ENCODE data around the gene NMB.

NMB gene

DNA sequence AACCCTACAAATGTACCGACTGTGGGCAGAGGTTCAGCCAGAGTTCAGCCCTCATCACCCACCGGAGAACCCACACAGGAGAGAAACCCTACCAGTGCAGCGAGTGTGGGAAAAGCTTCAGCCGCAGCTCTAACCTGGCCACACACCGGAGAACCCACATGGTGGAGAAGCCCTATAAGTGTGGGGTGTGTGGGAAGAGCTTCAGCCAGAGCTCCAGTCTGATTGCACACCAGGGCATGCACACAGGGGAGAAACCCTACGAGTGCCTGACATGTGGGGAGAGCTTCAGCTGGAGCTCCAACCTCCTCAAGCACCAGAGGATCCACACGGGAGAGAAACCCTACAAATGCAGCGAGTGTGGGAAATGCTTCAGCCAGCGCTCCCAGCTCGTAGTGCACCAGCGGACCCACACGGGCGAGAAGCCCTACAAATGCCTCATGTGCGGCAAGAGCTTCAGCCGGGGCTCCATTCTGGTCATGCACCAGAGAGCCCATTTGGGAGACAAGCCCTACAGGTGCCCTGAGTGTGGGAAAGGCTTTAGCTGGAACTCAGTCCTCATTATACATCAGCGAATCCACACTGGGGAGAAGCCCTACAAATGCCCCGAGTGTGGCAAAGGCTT lies 36.5 kb downstream of the NMB start:
- H3K27me3 ChIP-seq (ENCODE audit: insufficient read depth, poor library complexity, severe bottlenecking) = no peaks in the 10 kb centered on the region
- H3K4me3 ChIP-seq (replicated peaks; ENCODE audit: insufficient read depth, low read length) = no peak overlapping the region
- H3K27ac ChIP-seq (replicated peaks) = no peak overlapping the region
- DNase-seq (ENCODE audit: low read depth in 1 of 2, low spot score in 1 of 2) = no peak
- TF ChIP-seq, protein P1, sequence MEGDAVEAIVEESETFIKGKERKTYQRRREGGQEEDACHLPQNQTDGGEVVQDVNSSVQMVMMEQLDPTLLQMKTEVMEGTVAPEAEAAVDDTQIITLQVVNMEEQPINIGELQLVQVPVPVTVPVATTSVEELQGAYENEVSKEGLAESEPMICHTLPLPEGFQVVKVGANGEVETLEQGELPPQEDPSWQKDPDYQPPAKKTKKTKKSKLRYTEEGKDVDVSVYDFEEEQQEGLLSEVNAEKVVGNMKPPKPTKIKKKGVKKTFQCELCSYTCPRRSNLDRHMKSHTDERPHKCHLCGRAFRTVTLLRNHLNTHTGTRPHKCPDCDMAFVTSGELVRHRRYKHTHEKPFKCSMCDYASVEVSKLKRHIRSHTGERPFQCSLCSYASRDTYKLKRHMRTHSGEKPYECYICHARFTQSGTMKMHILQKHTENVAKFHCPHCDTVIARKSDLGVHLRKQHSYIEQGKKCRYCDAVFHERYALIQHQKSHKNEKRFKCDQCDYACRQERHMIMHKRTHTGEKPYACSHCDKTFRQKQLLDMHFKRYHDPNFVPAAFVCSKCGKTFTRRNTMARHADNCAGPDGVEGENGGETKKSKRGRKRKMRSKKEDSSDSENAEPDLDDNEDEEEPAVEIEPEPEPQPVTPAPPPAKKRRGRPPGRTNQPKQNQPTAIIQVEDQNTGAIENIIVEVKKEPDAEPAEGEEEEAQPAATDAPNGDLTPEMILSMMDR (IDR thresholded peaks at IDR 0.05; ENCODE audit: insufficient read depth, low read length) = no peak
- no peak for TF ChIP-seq POLR2AphosphoS5 (IDR thresholded peaks at IDR 0.05; ENCODE audit: low read depth)
- no peak for TF ChIP-seq GABPA (IDR thresholded peaks at IDR 0.05; ENCODE audit: low read depth)
- TF ChIP-seq, protein P2, sequence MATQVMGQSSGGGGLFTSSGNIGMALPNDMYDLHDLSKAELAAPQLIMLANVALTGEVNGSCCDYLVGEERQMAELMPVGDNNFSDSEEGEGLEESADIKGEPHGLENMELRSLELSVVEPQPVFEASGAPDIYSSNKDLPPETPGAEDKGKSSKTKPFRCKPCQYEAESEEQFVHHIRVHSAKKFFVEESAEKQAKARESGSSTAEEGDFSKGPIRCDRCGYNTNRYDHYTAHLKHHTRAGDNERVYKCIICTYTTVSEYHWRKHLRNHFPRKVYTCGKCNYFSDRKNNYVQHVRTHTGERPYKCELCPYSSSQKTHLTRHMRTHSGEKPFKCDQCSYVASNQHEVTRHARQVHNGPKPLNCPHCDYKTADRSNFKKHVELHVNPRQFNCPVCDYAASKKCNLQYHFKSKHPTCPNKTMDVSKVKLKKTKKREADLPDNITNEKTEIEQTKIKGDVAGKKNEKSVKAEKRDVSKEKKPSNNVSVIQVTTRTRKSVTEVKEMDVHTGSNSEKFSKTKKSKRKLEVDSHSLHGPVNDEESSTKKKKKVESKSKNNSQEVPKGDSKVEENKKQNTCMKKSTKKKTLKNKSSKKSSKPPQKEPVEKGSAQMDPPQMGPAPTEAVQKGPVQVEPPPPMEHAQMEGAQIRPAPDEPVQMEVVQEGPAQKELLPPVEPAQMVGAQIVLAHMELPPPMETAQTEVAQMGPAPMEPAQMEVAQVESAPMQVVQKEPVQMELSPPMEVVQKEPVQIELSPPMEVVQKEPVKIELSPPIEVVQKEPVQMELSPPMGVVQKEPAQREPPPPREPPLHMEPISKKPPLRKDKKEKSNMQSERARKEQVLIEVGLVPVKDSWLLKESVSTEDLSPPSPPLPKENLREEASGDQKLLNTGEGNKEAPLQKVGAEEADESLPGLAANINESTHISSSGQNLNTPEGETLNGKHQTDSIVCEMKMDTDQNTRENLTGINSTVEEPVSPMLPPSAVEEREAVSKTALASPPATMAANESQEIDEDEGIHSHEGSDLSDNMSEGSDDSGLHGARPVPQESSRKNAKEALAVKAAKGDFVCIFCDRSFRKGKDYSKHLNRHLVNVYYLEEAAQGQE (IDR thresholded peaks at IDR 0.05; ENCODE audit: insufficient replicate concordance, low read depth) = no peak

DNA sequence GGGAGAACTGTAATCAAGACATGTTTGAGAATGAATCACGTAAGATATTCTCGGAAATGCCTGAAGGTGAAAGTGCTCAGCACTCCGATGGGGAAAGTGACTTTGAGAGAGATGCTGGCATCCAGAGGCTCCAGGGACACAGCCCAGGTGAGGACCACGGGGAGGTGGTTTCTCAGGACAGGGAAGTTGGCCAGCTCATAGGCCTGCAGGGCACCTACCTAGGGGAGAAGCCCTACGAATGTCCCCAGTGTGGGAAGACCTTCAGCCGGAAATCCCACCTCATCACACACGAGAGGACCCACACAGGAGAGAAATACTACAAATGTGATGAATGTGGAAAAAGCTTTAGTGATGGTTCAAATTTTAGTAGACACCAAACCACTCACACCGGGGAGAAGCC lies 37.4 kb downstream of the NMB start:
- TF ChIP-seq GABPA (IDR thresholded peaks at IDR 0.05; ENCODE audit: low read depth) (no peak), POLR2AphosphoS5 (IDR thresholded peaks at IDR 0.05; ENCODE audit: low read depth) (no peak), SPI1 (IDR thresholded peaks at IDR 0.05; ENCODE audit: borderline replicate concordance, low read depth) (no peak)
- TF ChIP-seq, protein P2 (IDR thresholded peaks at IDR 0.05; ENCODE audit: insufficient replicate concordance, low read depth) = no peak
- TF ChIP-seq, protein P1 (IDR thresholded peaks at IDR 0.05; ENCODE audit: insufficient read depth, low read length) = no peak
- H3K4me3 ChIP-seq (replicated peaks; ENCODE audit: insufficient read depth, low read length) = no peak overlapping the region
- no peak overlapping the region for H3K27ac ChIP-seq (replicated peaks)

DNA sequence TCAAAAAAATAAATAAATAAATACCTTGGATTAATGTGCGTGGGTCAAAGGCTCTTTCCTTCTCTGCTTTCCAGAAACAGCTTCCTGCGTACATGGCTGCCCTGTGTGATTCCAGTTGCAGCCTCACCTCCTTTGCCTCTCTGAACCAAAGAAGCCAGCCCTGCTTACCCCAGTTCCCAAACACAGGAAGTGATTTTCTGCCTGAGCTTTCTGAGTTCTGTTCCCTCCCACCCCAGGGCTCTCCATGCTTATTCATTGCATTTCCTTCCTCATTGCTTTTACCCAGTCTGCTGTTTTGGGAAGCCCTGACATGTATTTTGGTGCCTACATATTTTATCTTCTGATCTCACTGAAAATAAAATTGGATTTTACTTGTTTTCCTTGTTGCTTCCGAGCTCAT lies 41.8 kb downstream of the NMB start:
- H3K27me3 ChIP-seq (ENCODE audit: insufficient read depth, poor library complexity, severe bottlenecking) = no peaks in the 10 kb centered on the region
- peak in 1 of 2 experiments; percentile 68 for DNase-seq (ENCODE audit: low read depth in 1 of 2, low spot score in 1 of 2)
- no peak overlapping the region for H3K4me3 ChIP-seq (replicated peaks; ENCODE audit: insufficient read depth, low read length)
- peak; percentile 60; the same call in 1 of the 2 replicates for TF ChIP-seq SPI1 (IDR thresholded peaks at IDR 0.05; ENCODE audit: borderline replicate concordance, low read depth)
- TF ChIP-seq, protein P1 (IDR thresholded peaks at IDR 0.05; ENCODE audit: insufficient read depth, low read length) = no peak
- peak overlapping the region; percentile 0; the same call in 1 of the 2 replicates for H3K27ac ChIP-seq (replicated peaks)

More for the DNA sequence above, 37.4 kb downstream of the NMB start:
- H3K27me3 ChIP-seq (ENCODE audit: insufficient read depth, poor library complexity, severe bottlenecking) = no peaks in the 10 kb centered on the region
- DNase-seq (ENCODE audit: low read depth in 1 of 2, low spot score in 1 of 2) = no peak

DNA sequence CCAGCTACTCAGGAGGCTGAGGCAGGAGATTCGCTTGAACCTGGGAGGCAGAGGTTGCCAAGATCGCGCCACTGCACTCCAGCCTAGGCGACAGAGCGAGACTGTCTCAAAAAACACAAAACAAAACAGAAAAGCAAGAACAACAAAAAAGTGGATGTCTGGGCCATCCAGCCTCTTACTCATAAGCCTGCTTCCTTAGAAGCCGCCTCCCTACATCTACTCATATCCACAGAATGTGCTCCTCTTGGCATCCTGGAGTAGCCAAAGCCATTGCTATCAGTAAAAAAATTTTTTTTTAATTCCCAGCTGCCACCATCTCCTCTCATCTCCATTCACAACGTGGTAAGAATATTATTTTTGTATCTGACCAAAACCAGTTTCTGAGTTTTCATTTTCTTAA lies 46.4 kb downstream of the NMB start:
- Histone ChIP-seq H3K4me3 (replicated peaks; ENCODE audit: insufficient read depth, low read length) (no peak overlapping the region), H3K27ac (replicated peaks) (no peak overlapping the region), H3K27me3 (ENCODE audit: insufficient read depth, poor library complexity, severe bottlenecking) (no peaks in the 10 kb centered on the region)
- no peak for TF ChIP-seq SPI1 (IDR thresholded peaks at IDR 0.05; ENCODE audit: borderline replicate concordance, low read depth)
- TF ChIP-seq, protein P1 (IDR thresholded peaks at IDR 0.05; ENCODE audit: insufficient read depth, low read length) = no peak
- TF ChIP-seq, protein P2 (IDR thresholded peaks at IDR 0.05; ENCODE audit: insufficient replicate concordance, low read depth) = no peak
- TF ChIP-seq GABPA (IDR thresholded peaks at IDR 0.05; ENCODE audit: low read depth) = no peak
- TF ChIP-seq POLR2AphosphoS5 (IDR thresholded peaks at IDR 0.05; ENCODE audit: low read depth) = no peak
- no peak for DNase-seq (ENCODE audit: low read depth in 1 of 2, low spot score in 1 of 2)

All from HL-60 (cell line).